Astrocyte (in vitro differentiated cells and primary cell): ENCODE data around the gene ZNF83. TPM values are rescaled to one million over a fixed set of nuclear protein-coding genes. Genes with fewer than 3 reads are reported as not detected.
"Not testable (repeated sequence)": the region's sequence is repeated elsewhere in the genome, so short reads cannot be mapped to it uniquely, and the experiment has no call there.

Source experiments
- DNase-seq: peaks from one replicate; pipeline ENCODE4 v3.0.0-alpha.2; 2010; ENCODE audit warnings: low read depth
- FAIRE-seq: peaks from 2 replicates; lab custom pipeline; 2011; peaks lifted over from hg19 to GRCh38; lab: Jason Lieb, UNC
- H2AFZ ChIP-seq: 2 replicates; pipeline ENCODE4 v1.6.0; 2012; ENCODE audit warnings: low read depth, low read length, inconsistent platforms
- H3K27ac ChIP-seq: 2 replicates; pipeline ENCODE4 v1.5.1; 2011; ENCODE audit warnings: low read depth, low read length, inconsistent platforms
- H3K27me3 ChIP-seq: 2 replicates; pipeline ENCODE4 v1.6.0; 2011; ENCODE audit warnings: low read length, inconsistent platforms; ENCODE audit not compliant: insufficient read depth
- H3K36me3 ChIP-seq: 2 replicates; pipeline ENCODE4 v1.5.1; 2011; ENCODE audit warnings: low read length, inconsistent platforms; ENCODE audit not compliant: insufficient read depth
- H3K4me1 ChIP-seq: 2 replicates; pipeline ENCODE4 v1.5.1; 2011; ENCODE audit warnings: low read length, inconsistent platforms; ENCODE audit not compliant: insufficient read depth
- H3K4me2 ChIP-seq: 2 replicates; pipeline ENCODE4 v1.6.0; 2012; ENCODE audit warnings: low read length, inconsistent platforms
- H3K4me3 ChIP-seq: 2 replicates; pipeline ENCODE4 v1.5.1; 2011; ENCODE audit warnings: low read depth, mild to moderate bottlenecking, low read length, inconsistent platforms; ENCODE audit not compliant: insufficient read depth
- H3K79me2 ChIP-seq: 2 replicates; pipeline ENCODE4 v1.6.0; 2012; ENCODE audit warnings: mild to moderate bottlenecking, low read length, inconsistent platforms; ENCODE audit not compliant: insufficient read depth
- H3K9ac ChIP-seq: 2 replicates; pipeline ENCODE4 v1.6.0; 2012; ENCODE audit warnings: mild to moderate bottlenecking, low read length, inconsistent platforms
- H3K9me3 ChIP-seq: 2 replicates; pipeline ENCODE4 v1.5.1; 2012; ENCODE audit warnings: low read depth, mild to moderate bottlenecking, low read length, inconsistent platforms; ENCODE audit not compliant: insufficient read depth
- H4K20me1 ChIP-seq: 2 replicates; pipeline ENCODE4 v1.6.0; 2012; ENCODE audit warnings: low read length, inconsistent platforms; ENCODE audit not compliant: insufficient read depth
- H3K27ac Mint-ChIP-seq: one replicate; pipeline ENCODE4 v1.8.0; 2021; ENCODE audit warnings: mild to moderate bottlenecking, mixed read lengths; ENCODE audit not compliant: unreplicated experiment
- H3K27me3 Mint-ChIP-seq: one replicate; pipeline ENCODE4 v1.8.0; 2021; ENCODE audit warnings: low read depth, mixed read lengths; ENCODE audit not compliant: unreplicated experiment
- H3K36me3 Mint-ChIP-seq: one replicate; pipeline ENCODE4 v1.8.0; 2021; ENCODE audit warnings: low read depth, mixed read lengths; ENCODE audit not compliant: unreplicated experiment
- H3K4me1 Mint-ChIP-seq: one replicate; pipeline ENCODE4 v1.8.0; 2021; ENCODE audit warnings: low read depth, mixed read lengths; ENCODE audit not compliant: unreplicated experiment
- H3K4me3 Mint-ChIP-seq: one replicate; pipeline ENCODE4 v1.8.0; 2021; ENCODE audit warnings: mild to moderate bottlenecking, moderate library complexity, mixed read lengths; ENCODE audit not compliant: unreplicated experiment
- H3K9me3 Mint-ChIP-seq: one replicate; pipeline ENCODE4 v1.8.0; 2021; ENCODE audit warnings: mild to moderate bottlenecking, mixed read lengths; ENCODE audit not compliant: unreplicated experiment
- CTCF ChIP-seq: IDR thresholded peaks from 2 replicates; pipeline ENCODE4 v1.5.1; 2011; ENCODE audit warnings: low read depth, mild to moderate bottlenecking, inconsistent platforms, low read length, moderate library complexity; ENCODE audit not compliant: insufficient read depth
- EZH2 ChIP-seq: IDR thresholded peaks from 2 replicates; pipeline ENCODE4 v1.6.1; 2012; ENCODE audit warnings: mild to moderate bottlenecking, low read length, inconsistent platforms; ENCODE audit not compliant: insufficient read depth
- total RNA-seq: library from RNA; stranded (reverse); gene quantifications from 2 replicates; pipeline ENCODE4 v1.2.1, GENCODE V29; 2021

ZNF83 gene
- total RNA-seq, 1 donor from 2014 or later, result 35.4 TPM

- no peaks in the 10 kb centered on the region for H4K20me1 ChIP-seq
- no peaks in the 10 kb centered on the region for H3K4me1 ChIP-seq
- Mint-ChIP-seq H3K27me3 (no peaks in the 10 kb centered on the region), H3K4me1 (no peaks in the 10 kb centered on the region), H3K36me3 (peaks cover 54% of the 10 kb centered on the region), H3K27ac (no peak overlapping the region), H3K4me3 (no peak overlapping the region), H3K9me3 (peaks cover 24% of the 10 kb centered on the region)
- peaks cover 16% of the 10 kb centered on the region for H3K9me3 ChIP-seq
- no peak overlapping the region for H3K27ac ChIP-seq
- DNase-seq, result no peak
- H3K27me3 ChIP-seq, result no peaks in the 10 kb centered on the region
- H3K9ac ChIP-seq, result no peak overlapping the region
- no peak for TF ChIP-seq EZH2
- TF ChIP-seq CTCF, result no peak
- no peak overlapping the region for H2AFZ ChIP-seq
- H3K36me3 ChIP-seq, result peaks cover 30% of the 10 kb centered on the region
- H3K4me3 ChIP-seq, result no peak overlapping the region
- FAIRE-seq, result no peak
- H3K79me2 ChIP-seq, result no peaks in the 10 kb centered on the region
- no peak overlapping the region for H3K4me2 ChIP-seq
Observed at GRCh38 chr19:52584736-52585440, 53.3 kb downstream of the ZNF83 start.

DNA sequence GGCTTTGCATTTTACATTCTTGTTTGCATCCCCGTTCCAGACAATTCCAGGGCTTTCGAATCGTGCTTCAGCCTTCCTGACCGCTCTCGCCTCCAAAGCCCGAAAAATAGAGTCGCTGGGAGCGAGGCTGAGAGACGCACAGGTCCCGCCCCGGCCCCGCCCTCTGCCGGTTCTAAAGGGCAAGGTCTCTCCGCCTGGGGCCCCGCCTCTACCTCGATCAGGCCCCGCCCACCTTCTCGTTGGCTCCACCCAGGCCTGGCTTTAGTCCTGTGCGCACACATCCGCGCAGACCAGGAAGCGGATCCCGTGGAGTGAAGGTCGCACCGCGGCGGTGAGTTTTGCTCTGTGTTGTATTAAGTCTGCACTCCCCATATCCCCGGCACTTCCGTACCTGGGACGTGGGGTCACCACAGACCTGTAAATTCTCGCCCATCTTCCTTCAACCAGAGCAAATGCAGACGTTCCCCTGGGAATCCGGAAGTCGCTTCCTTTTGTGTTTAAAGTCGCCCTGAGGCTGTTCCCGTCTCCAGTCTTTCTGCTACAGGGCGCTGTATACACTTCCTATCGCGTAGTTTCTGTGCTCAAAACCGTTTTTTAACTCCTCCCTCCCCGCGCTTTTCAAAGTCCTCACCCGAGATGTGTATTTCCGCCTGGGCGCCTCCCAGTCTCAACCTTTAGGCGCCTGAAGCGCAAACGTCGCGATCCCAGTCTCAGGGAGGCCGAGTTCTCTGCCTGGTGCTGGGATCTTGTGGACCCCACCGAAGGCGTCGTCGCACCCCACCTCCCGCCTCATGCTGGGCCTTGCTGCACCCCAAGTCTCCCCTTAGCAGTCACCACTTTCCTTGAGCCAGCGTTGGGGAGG is 67.9 kb downstream of the ZNF83 start, which contains the start of gene ZNF701:
Gene ZNF701, plus strand, starts transcription at position 288 of the 862 bp plus-strand sequence. CDS start 3,861 bp downstream, outside the sequence.
- Mint-ChIP-seq H3K9me3 (peaks cover 8% of the 10 kb centered on the region), H3K4me1 (peaks cover 6% of the 10 kb centered on the region), H3K36me3 (peaks cover 22% of the 10 kb centered on the region), H3K27me3 (no peaks in the 10 kb centered on the region), H3K27ac (peak within 1 kb of the TSS; percentile 98), H3K4me3 (peak within 1 kb of the TSS; percentile 92)
- H3K27me3 ChIP-seq, result no peaks in the 10 kb centered on the region
- H4K20me1 ChIP-seq, result no peaks in the 10 kb centered on the region
- no peak for TF ChIP-seq EZH2
- TF ChIP-seq CTCF, result no peak
- DNase-seq, result peak; percentile 80
- peak within 1 kb of the TSS; percentile 84 for H3K4me2 ChIP-seq
- peak within 1 kb of the TSS; percentile 94 for H3K9ac ChIP-seq
- peaks cover 11% of the 10 kb centered on the region for H3K79me2 ChIP-seq
- FAIRE-seq, result no peak
- peak within 1 kb of the TSS; percentile 85 for H3K27ac ChIP-seq
- peaks cover 6% of the 10 kb centered on the region for H3K4me1 ChIP-seq
- no peaks in the 10 kb centered on the region for H3K9me3 ChIP-seq
- H3K4me3 ChIP-seq, result peak within 1 kb of the TSS; percentile 99
- H2AFZ ChIP-seq, result peak within 1 kb of the TSS; percentile 98
- H3K36me3 ChIP-seq, result peaks cover 7% of the 10 kb centered on the region

DNA sequence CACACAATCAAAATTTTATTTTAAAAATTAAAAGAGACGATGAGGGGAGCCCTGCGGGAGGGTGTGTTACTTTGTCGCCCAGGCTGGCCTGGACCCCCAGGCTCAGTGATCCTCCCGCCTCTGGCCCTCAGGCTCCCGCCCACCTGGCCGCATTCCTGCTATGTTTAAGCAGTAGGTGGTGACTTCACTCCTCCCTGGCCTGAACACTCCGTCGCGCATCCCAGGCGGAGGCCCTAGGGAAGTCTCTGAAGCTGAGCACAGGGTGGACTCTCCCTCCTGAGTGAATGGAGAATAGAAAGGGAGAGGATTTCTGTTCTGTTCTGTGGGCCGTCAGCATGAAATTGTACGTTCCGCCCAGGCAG is 68.5 kb downstream of the ZNF83 start:
- not testable (repeated sequence) for H3K27me3 Mint-ChIP-seq, H3K4me1 Mint-ChIP-seq, H3K27ac ChIP-seq, H3K4me1 ChIP-seq, H3K27me3 ChIP-seq, H3K36me3 ChIP-seq, H4K20me1 ChIP-seq, FAIRE-seq, H3K9me3 Mint-ChIP-seq, H3K9me3 ChIP-seq
- Mint-ChIP-seq H3K27ac (peak overlapping the region; percentile 98), H3K36me3 (peaks cover 24% of the 10 kb centered on the region), H3K4me3 (peak overlapping the region; percentile 92)
- DNase-seq, result peak; percentile 43
- Histone ChIP-seq H3K4me3 (peak overlapping the region; percentile 99), H3K4me2 (peak overlapping the region; percentile 84), H3K79me2 (peaks cover 11% of the 10 kb centered on the region), H2AFZ (peak overlapping the region; percentile 87), H3K9ac (peak overlapping the region; percentile 94)
